DND-41 (cell line): ENCODE measurements around the gene PRDM15.

Experiments
- CTCF ChIP-seq: IDR thresholded peaks from 2 replicates; pipeline ENCODE4 v1.5.1; 2012; ENCODE audit warnings: borderline replicate concordance, low read length, moderate library complexity, mild to moderate bottlenecking; ENCODE audit not compliant: poor library complexity, severe bottlenecking; ENCODE audit errors: extremely low read depth
- EZH2 ChIP-seq: IDR thresholded peaks from 3 replicates; pipeline ENCODE4 v1.6.1; 2012; ENCODE audit warnings: borderline replicate concordance, low read depth, mild to moderate bottlenecking, moderate library complexity, low read length, inconsistent platforms; ENCODE audit not compliant: severe bottlenecking

GRCh38 chr21:41851090-41851790 lies 27.9 kb downstream of the PRDM15 start:
- TF ChIP-seq EZH2: no peak
- TF ChIP-seq CTCF: no peak
